NOMO-1 treated with DMSO at 0.1 percent for 48 hours (cell line): Measurements from ENCODE around the gene TMEM114.
"Not testable (repeated sequence)": the region's sequence is repeated elsewhere in the genome, so short reads cannot be mapped to it uniquely, and the experiment has no call there.

Experiments
- DNase-seq: peaks from one replicate; lab custom pipeline; 2025; ENCODE audit not compliant: unreplicated experiment; lab: John Stamatoyannopoulos, UW

Gene TMEM114

GRCh38 chr16:8576141-8577004, 13.9 kb downstream of the TMEM114 start:
- no peak for DNase-seq

GRCh38 chr16:8575399-8575798, 14.9 kb downstream of the TMEM114 start:
- no peak for DNase-seq

GRCh38 chr16:8572919-8573724, 17.2 kb downstream of the TMEM114 start:
- peak; percentile 41 for DNase-seq

GRCh38 chr16:8572063-8572918, 18.0 kb downstream of the TMEM114 start:
- no peak for DNase-seq

GRCh38 chr16:8571061-8571596, 19.2 kb downstream of the TMEM114 start:
- peak; percentile 78 for DNase-seq

GRCh38 chr16:8570393-8570792, 19.9 kb downstream of the TMEM114 start:
- not testable (repeated sequence) for DNase-seq

GRCh38 chr16:8569650-8570346, 20.5 kb downstream of the TMEM114 start:
- no peak for DNase-seq

- no peak for DNase-seq
These were observed 22.1 kb downstream of the TMEM114 start for GRCh38 chr16:8568231-8568617.

GRCh38 chr16:8567355-8568230, 22.7 kb downstream of the TMEM114 start:
- DNase-seq, result peak; percentile 93

- DNase-seq, result no peak
These were observed 24.8 kb downstream of the TMEM114 start for GRCh38 chr16:8565498-8565897.

- no peak for DNase-seq
These were observed 25.4 kb downstream of the TMEM114 start for GRCh38 chr16:8564934-8565345.

GRCh38 chr16:8563944-8564540, 26.3 kb downstream of the TMEM114 start:
- DNase-seq, result not testable (repeated sequence)

GRCh38 chr16:8561496-8561895, 28.8 kb downstream of the TMEM114 start:
- DNase-seq, result no peak

GRCh38 chr16:8555400-8555799, 34.9 kb downstream of the TMEM114 start:
- peak; percentile 24 for DNase-seq

- DNase-seq, result no peak
These were observed 35.4 kb downstream of the TMEM114 start for GRCh38 chr16:8554881-8555280.

GRCh38 chr16:8554022-8554421, 36.3 kb downstream of the TMEM114 start:
- DNase-seq, result no peak

GRCh38 chr16:8552487-8553221, 37.7 kb downstream of the TMEM114 start:
- DNase-seq, result no peak
